HEK293 (cell line): ENCODE data around the gene ABHD13.

ENCODE experiments used
- CTCF ChIA-PET: fragments of 350-600 bp; formaldehyde crosslinking; extraction: SDS; loops from one replicate; lab custom pipeline; 2021; ENCODE audit warnings: antibody characterized with exemption; lab: Yijun Ruan, JAX
- POLR2A ChIA-PET: fragments of 300-600 bp; formaldehyde crosslinking; extraction: SDS; loops from one replicate; lab custom pipeline; 2020; ENCODE audit warnings: antibody characterized with exemption, inconsistent platforms; lab: Yijun Ruan, JAX
- H3K27ac ChIP-seq: fragments of 200-500 bp; sonication (Bioruptor generic); 2 replicates; pipeline ENCODE4 v1.5.1; 2014; ENCODE audit warnings: low read depth, low read length, control low read depth, inconsistent platforms; ENCODE audit errors: extremely low read depth
- H3K36me3 ChIP-seq, 2 experiments: fragments of 200-500 bp in 1 of 2; sonication (Bioruptor generic) in 1 of 2; 1 replicate in 1 of 2; 2 replicates in 1 of 2; pipeline ENCODE4 v1.5.1; 2014 to 2017; ENCODE audit warnings: inconsistent platforms in 2 of 2, low read length in 2 of 2; ENCODE audit not compliant: control insufficient read depth in 2 of 2, insufficient read depth in 1 of 2
- H3K4me1 ChIP-seq: fragments of 200-500 bp; sonication (Bioruptor generic); 2 replicates; pipeline ENCODE4 v1.5.1; 2014; ENCODE audit warnings: mild to moderate bottlenecking, low read length, inconsistent platforms; ENCODE audit not compliant: control insufficient read depth, insufficient read depth
- H3K4me3 ChIP-seq: 2 replicates; pipeline ENCODE4 v1.5.1; 2011; ENCODE audit warnings: low read depth, mild to moderate bottlenecking, control low read depth, low read length, moderate library complexity
- H3K9me3 ChIP-seq: fragments of 200-500 bp; sonication (Bioruptor generic); 2 replicates; pipeline ENCODE4 v1.5.1; 2014; ENCODE audit warnings: low read depth, low read length, inconsistent platforms; ENCODE audit not compliant: control insufficient read depth, insufficient read depth
- GLIS1 ChIP-seq: fragments of 450-650 bp; formaldehyde crosslinking; IDR thresholded peaks from 2 replicates; pipeline ENCODE4 v1.5.1; 2016; ENCODE audit warnings: missing biosample characterization, missing genetic modification characterization
- HOXA7 ChIP-seq: sonication (generic); formaldehyde crosslinking; IDR thresholded peaks from 2 replicates; pipeline ENCODE4 v1.8.1; 2022; ENCODE audit warnings: missing genetic modification reagents, borderline replicate concordance
- HOXD13 ChIP-seq: sonication (generic); formaldehyde crosslinking; IDR thresholded peaks from 2 replicates; pipeline ENCODE4 v1.8.0; 2022; ENCODE audit warnings: missing genetic modification reagents, borderline replicate concordance
- KLF10 ChIP-seq: fragments of 450-650 bp; IDR thresholded peaks from 2 replicates; pipeline ENCODE4 v1.5.1; 2018; ENCODE audit warnings: missing biosample characterization, mild to moderate bottlenecking, missing genetic modification characterization
- KLF7 ChIP-seq: fragments of 450-650 bp; formaldehyde crosslinking; IDR thresholded peaks from 2 replicates; pipeline ENCODE4 v1.5.1; 2016; ENCODE audit warnings: missing biosample characterization, missing genetic modification characterization, borderline replicate concordance
- KLF9 ChIP-seq: fragments of 450-650 bp; formaldehyde crosslinking; IDR thresholded peaks from 2 replicates; pipeline ENCODE4 v1.5.1; 2016; ENCODE audit warnings: missing biosample characterization, missing genetic modification characterization, low read depth
- MZF1 ChIP-seq: fragments of 450-650 bp; formaldehyde crosslinking; IDR thresholded peaks from 2 replicates; pipeline ENCODE4 v1.5.1; 2017; ENCODE audit warnings: missing biosample characterization, missing genetic modification characterization, borderline replicate concordance
- SCRT1 ChIP-seq: fragments of 450-650 bp; formaldehyde crosslinking; IDR thresholded peaks from 2 replicates; pipeline ENCODE4 v1.5.1; 2016; ENCODE audit warnings: missing biosample characterization, missing genetic modification characterization, borderline replicate concordance
- TRIM28 ChIP-seq: IDR thresholded peaks from 2 replicates; pipeline ENCODE4 v1.6.1; 2011; ENCODE audit warnings: low read length, control low read depth, borderline replicate concordance
- ZBTB8A ChIP-seq: fragments of 450-650 bp; formaldehyde crosslinking; IDR thresholded peaks from 2 replicates; pipeline ENCODE4 v1.5.1; 2016; ENCODE audit warnings: missing biosample characterization, missing genetic modification characterization
- ZEB2 ChIP-seq: fragments of 450-650 bp; formaldehyde crosslinking; IDR thresholded peaks from 2 replicates; pipeline ENCODE4 v1.5.1; 2016; ENCODE audit warnings: missing biosample characterization, missing genetic modification characterization
- ZNF114 ChIP-seq: fragments of 450-650 bp; formaldehyde crosslinking; IDR thresholded peaks from 2 replicates; pipeline ENCODE4 v1.5.0; 2017; ENCODE audit warnings: missing biosample characterization, missing genetic modification characterization
- ZNF146 ChIP-seq: fragments of 450-650 bp; formaldehyde crosslinking; IDR thresholded peaks from 2 replicates; pipeline ENCODE4 v1.5.1; 2016; ENCODE audit warnings: missing biosample characterization, missing genetic modification characterization
- ZNF16 ChIP-seq: fragments of 450-650 bp; formaldehyde crosslinking; IDR thresholded peaks from 2 replicates; pipeline ENCODE4 v1.5.1; 2016; ENCODE audit warnings: low read depth, missing biosample characterization, missing genetic modification characterization
- ZNF223 ChIP-seq: fragments of 450-650 bp; formaldehyde crosslinking; IDR thresholded peaks from 2 replicates; pipeline ENCODE4 v1.5.1; 2016; ENCODE audit warnings: missing biosample characterization, missing genetic modification characterization
- ZNF23 ChIP-seq: fragments of 450-650 bp; formaldehyde crosslinking; IDR thresholded peaks from 2 replicates; pipeline ENCODE4 v1.5.1; 2016; ENCODE audit warnings: missing biosample characterization, missing genetic modification characterization, borderline replicate concordance
- ZNF366 ChIP-seq: fragments of 450-650 bp; formaldehyde crosslinking; conservative IDR thresholded peaks from 2 replicates; pipeline ENCODE4 v1.5.1; 2016; ENCODE audit warnings: missing biosample characterization, missing genetic modification characterization
- ZNF426 ChIP-seq: fragments of 450-650 bp; formaldehyde crosslinking; IDR thresholded peaks from 2 replicates; pipeline ENCODE4 v1.5.1; 2017; ENCODE audit warnings: missing biosample characterization, missing genetic modification characterization, mild to moderate bottlenecking, inconsistent platforms, moderate library complexity
- ZNF473 ChIP-seq: fragments of 450-650 bp; formaldehyde crosslinking; IDR thresholded peaks from 2 replicates; pipeline ENCODE4 v1.5.1; 2017; ENCODE audit warnings: missing biosample characterization, missing genetic modification characterization
- ZNF513 ChIP-seq: fragments of 450-650 bp; IDR thresholded peaks from 2 replicates; pipeline ENCODE4 v1.5.1; 2018; ENCODE audit warnings: missing biosample characterization, missing genetic modification characterization
- ZNF529 ChIP-seq: fragments of 450-650 bp; formaldehyde crosslinking; IDR thresholded peaks from 2 replicates; pipeline ENCODE4 v1.5.1; 2017; ENCODE audit warnings: missing genetic modification characterization, missing biosample characterization; ENCODE audit not compliant: insufficient replicate concordance
- ZNF549 ChIP-seq: fragments of 450-650 bp; IDR thresholded peaks from 2 replicates; pipeline ENCODE4 v1.5.1; 2018; ENCODE audit warnings: missing biosample characterization, missing genetic modification characterization, mild to moderate bottlenecking, inconsistent platforms, moderate library complexity
- ZNF623 ChIP-seq: fragments of 450-650 bp; formaldehyde crosslinking; IDR thresholded peaks from 2 replicates; pipeline ENCODE4 v1.5.1; 2016; ENCODE audit warnings: missing biosample characterization, missing genetic modification characterization
- ZNF629 ChIP-seq: fragments of 450-650 bp; formaldehyde crosslinking; IDR thresholded peaks from 2 replicates; pipeline ENCODE4 v1.5.1; 2017; ENCODE audit warnings: missing biosample characterization, missing genetic modification characterization
- ZNF639 ChIP-seq: fragments of 450-650 bp; formaldehyde crosslinking; IDR thresholded peaks from 2 replicates; pipeline ENCODE4 v1.5.1; 2016; ENCODE audit warnings: missing biosample characterization, missing genetic modification characterization
- ZNF664 ChIP-seq: fragments of 450-650 bp; formaldehyde crosslinking; IDR thresholded peaks from 2 replicates; pipeline ENCODE4 v1.5.1; 2016; ENCODE audit warnings: missing biosample characterization, missing genetic modification characterization
- ZNF830 ChIP-seq: fragments of 450-650 bp; IDR thresholded peaks from 2 replicates; pipeline ENCODE4 v1.5.0; 2018; ENCODE audit warnings: missing biosample characterization, missing genetic modification characterization, low read depth, mild to moderate bottlenecking, moderate library complexity
- TF ChIP-seq, protein P1 (sequence below): fragments of 450-650 bp; formaldehyde crosslinking; IDR thresholded peaks from 2 replicates; pipeline ENCODE4 v1.5.1; 2016; ENCODE audit warnings: missing biosample characterization, missing genetic modification characterization
- TF ChIP-seq, protein P2 (sequence below): fragments of 450-650 bp; formaldehyde crosslinking; IDR thresholded peaks from 2 replicates; pipeline ENCODE4 v1.5.0; 2017; ENCODE audit warnings: missing biosample characterization, missing genetic modification characterization, borderline replicate concordance

ABHD13 gene

GRCh38 chr13:108230377-108230776 is 12.2 kb downstream of the ABHD13 start (continued):
- TF ChIP-seq GLIS1, result no peak
- TF ChIP-seq ZNF16 (tag by site-specific recombination), result no peak
- TF ChIP-seq ZNF473 (tag by site-specific recombination), result no peak
- no peak for TF ChIP-seq SCRT1 (tag by site-specific recombination)

- POLR2A ChIA-PET, result no interaction called here
- H3K27ac ChIP-seq, result no peak overlapping the region
- CTCF ChIA-PET, result interaction anchor here (1.2 kb wide), 1 partner anchor 22 kb away, joined by 3 read pairs; no protein-coding TSS in a partner anchor
- TF ChIP-seq ZNF513 (tag by site-specific recombination) (no peak), TRIM28 (no peak), MZF1 (tag by site-specific recombination) (no peak), ZNF529 (tag by site-specific recombination) (no peak), ZNF114 (tag by site-specific recombination) (no peak), ZBTB8A (tag by site-specific recombination) (no peak), KLF9 (no peak), ZNF146 (no peak), HOXD13 (CRISPR knock-in tag) (no peak), ZNF549 (tag by site-specific recombination) (no peak), ZNF639 (tag by site-specific recombination) (no peak), ZNF223 (tag by site-specific recombination) (no peak), KLF10 (tag by site-specific recombination) (no peak), ZNF623 (tag by site-specific recombination) (no peak), ZNF23 (tag by site-specific recombination) (no peak), ZNF830 (no peak), ZNF629 (tag by site-specific recombination) (no peak), HOXA7 (no peak), ZEB2 (no peak)
- TF ChIP-seq, protein P1, sequence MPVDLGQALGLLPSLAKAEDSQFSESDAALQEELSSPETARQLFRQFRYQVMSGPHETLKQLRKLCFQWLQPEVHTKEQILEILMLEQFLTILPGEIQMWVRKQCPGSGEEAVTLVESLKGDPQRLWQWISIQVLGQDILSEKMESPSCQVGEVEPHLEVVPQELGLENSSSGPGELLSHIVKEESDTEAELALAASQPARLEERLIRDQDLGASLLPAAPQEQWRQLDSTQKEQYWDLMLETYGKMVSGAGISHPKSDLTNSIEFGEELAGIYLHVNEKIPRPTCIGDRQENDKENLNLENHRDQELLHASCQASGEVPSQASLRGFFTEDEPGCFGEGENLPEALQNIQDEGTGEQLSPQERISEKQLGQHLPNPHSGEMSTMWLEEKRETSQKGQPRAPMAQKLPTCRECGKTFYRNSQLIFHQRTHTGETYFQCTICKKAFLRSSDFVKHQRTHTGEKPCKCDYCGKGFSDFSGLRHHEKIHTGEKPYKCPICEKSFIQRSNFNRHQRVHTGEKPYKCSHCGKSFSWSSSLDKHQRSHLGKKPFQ, result no peak
- no peaks in the 10 kb centered on the region for H3K9me3 ChIP-seq
- no peaks in the 10 kb centered on the region for H3K4me1 ChIP-seq
- no peak overlapping the region for H3K4me3 ChIP-seq
- H3K36me3 ChIP-seq, result no peaks in the 10 kb centered on the region
Observed at GRCh38 chr13:108249150-108249549, 31.0 kb downstream of the ABHD13 start.

- POLR2A ChIA-PET, result no interaction called here
- Histone ChIP-seq H3K9me3 (no peaks in the 10 kb centered on the region), H3K4me1 (no peaks in the 10 kb centered on the region), H3K36me3 (no peaks in the 10 kb centered on the region), H3K27ac (no peak overlapping the region), H3K4me3 (no peak overlapping the region)
- CTCF ChIA-PET, result no interaction called here
- TF ChIP-seq ZNF366 (tag by site-specific recombination) (no peak), GLIS1 (no peak), ZNF664 (no peak), ZNF426 (tag by site-specific recombination) (no peak), KLF7 (no peak)
- TF ChIP-seq, protein P2, sequence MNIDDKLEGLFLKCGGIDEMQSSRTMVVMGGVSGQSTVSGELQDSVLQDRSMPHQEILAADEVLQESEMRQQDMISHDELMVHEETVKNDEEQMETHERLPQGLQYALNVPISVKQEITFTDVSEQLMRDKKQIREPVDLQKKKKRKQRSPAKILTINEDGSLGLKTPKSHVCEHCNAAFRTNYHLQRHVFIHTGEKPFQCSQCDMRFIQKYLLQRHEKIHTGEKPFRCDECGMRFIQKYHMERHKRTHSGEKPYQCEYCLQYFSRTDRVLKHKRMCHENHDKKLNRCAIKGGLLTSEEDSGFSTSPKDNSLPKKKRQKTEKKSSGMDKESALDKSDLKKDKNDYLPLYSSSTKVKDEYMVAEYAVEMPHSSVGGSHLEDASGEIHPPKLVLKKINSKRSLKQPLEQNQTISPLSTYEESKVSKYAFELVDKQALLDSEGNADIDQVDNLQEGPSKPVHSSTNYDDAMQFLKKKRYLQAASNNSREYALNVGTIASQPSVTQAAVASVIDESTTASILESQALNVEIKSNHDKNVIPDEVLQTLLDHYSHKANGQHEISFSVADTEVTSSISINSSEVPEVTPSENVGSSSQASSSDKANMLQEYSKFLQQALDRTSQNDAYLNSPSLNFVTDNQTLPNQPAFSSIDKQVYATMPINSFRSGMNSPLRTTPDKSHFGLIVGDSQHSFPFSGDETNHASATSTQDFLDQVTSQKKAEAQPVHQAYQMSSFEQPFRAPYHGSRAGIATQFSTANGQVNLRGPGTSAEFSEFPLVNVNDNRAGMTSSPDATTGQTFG (tag by site-specific recombination), result no peak
Observed at GRCh38 chr13:108257248-108257647, 39.1 kb downstream of the ABHD13 start.
